Upper lobe of left lung (tissue), 6 donors: ENCODE data around the gene ZNF513. TPM values are rescaled to one million over a fixed set of nuclear protein-coding genes. Genes with fewer than 3 reads are reported as not detected.

Source experiments
- ATAC-seq, 2 donors: fragments of 200-7000 bp; cut with Tn5 transposase; one replicate each; pipeline ENCODE4 v1.9.1; 2022; ENCODE audit warnings: mild to moderate bottlenecking in 2 of 2, moderate library complexity in 2 of 2; ENCODE audit not compliant: low FRiP score in 2 of 2
- DNase-seq, 2 donors: peaks; one replicate each; pipeline ENCODE4 v3.0.0-alpha.2; 2019 to 2020
- H3K27ac ChIP-seq, 4 donors: fragments of 200-600 bp; sonication (generic); one replicate each; pipeline ENCODE4 v1.5.1; 2016 to 2019
- H3K27me3 ChIP-seq, 4 donors: fragments of 200-600 bp; sonication (generic); one replicate each; pipeline ENCODE4 v1.5.1; 2017 to 2019
- H3K36me3 ChIP-seq, 4 donors: fragments of 200-600 bp; sonication (generic); one replicate each; pipeline ENCODE4 v1.5.1; 2016 to 2019
- H3K4me1 ChIP-seq, 4 donors: fragments of 200-600 bp; sonication (generic); one replicate each; pipeline ENCODE4 v1.5.1; 2018 to 2019
- H3K4me3 ChIP-seq, 4 donors: fragments of 200-600 bp; sonication (generic); one replicate each; pipeline ENCODE4 v1.5.1; 2017 to 2019; ENCODE audit warnings: mild to moderate bottlenecking in 2 of 4, moderate library complexity in 1 of 4
- H3K9me3 ChIP-seq, 4 donors: fragments of 200-600 bp; sonication (generic); one replicate each; pipeline ENCODE4 v1.5.1; 2018 to 2019
- EP300 ChIP-seq, 4 donors: sonication (generic); formaldehyde crosslinking; IDR thresholded peaks; one replicate each; pipeline ENCODE4 v1.5.1; 2017; ENCODE audit warnings: antibody characterized with exemption in 4 of 4, control low read depth in 2 of 4
- POLR2A ChIP-seq, 4 donors: fragments of 450-650 bp; IDR thresholded peaks; one replicate each; pipeline ENCODE4 v1.5.1; 2016 to 2017; ENCODE audit warnings: antibody characterized with exemption in 4 of 4, mild to moderate bottlenecking in 2 of 4
- POLR2AphosphoS5 ChIP-seq, 2 donors: sonication (generic); formaldehyde crosslinking; IDR thresholded peaks; one replicate each; pipeline ENCODE4 v1.5.1; 2017; ENCODE audit warnings: antibody characterized with exemption in 2 of 2
- WGBS, 2 donors: methylation state at CpG; one replicate each; pipeline ENCODE4 v1.1.5; 2017 to 2018; 5-methylcytosine and 5-hydroxymethylcytosine counted together
- total RNA-seq, 6 donors: library from RNA; depleted of rRNA in 4 of 6; stranded (reverse); fragments of >200 nt in 4 of 6; gene quantifications; one replicate each; pipeline versions ENCODE4 v1.1.0 to v1.2.1, GENCODE V29; 2016 to 2021
- TF ChIP-seq, protein P1 (sequence below), 6 experiments: fragments of 450-650 bp in 4 of 6; fragments of 200-600 bp in 2 of 6; sonication (generic) in 2 of 6; IDR thresholded peaks; one replicate each; pipeline ENCODE4 v1.5.1; 2016 to 2019; ENCODE audit warnings: antibody characterized with exemption in 6 of 6
- donor health status: DM: no; HTN: no; CAD: no; lungs with moderate emphysema.
- donor health status: DM: no; HTN: yes; CAD: no; lungs with severe emphysema.

ZNF513 gene
- total RNA-seq, 6 donors from 2014 or later: 9.3 to 31.4 (median 18.0) TPM

DNA sequence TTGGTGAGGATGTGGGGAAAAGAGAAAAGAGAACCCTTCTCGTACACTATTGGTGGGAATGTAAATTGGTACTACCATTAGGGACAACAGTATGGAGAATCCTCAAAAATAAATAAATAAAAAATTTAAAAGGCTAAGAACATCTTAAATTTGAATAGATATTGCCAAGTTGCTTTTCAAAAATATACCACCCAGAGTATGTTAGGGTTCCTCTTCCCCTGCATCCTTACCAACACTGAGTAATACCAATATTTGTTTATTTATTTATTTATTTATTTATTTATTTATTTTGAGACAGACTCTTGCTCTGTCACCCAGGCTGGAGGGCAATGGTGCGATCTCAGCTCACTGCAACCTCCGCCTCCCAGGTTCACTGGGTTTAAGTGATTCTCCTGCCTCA, 42.4 kb upstream of the ZNF513 start:
- DNase-seq (no peak), ATAC-seq (no peak)
- H3K4me1 ChIP-seq: peaks cover 0 to 7% (median 4%) of the 10 kb centered on the region in 4 donors
- no peaks in the 10 kb centered on the region for H3K9me3 ChIP-seq
- no peaks in the 10 kb centered on the region for H3K36me3 ChIP-seq
- no peaks in the 10 kb centered on the region for H3K27me3 ChIP-seq
- no peak overlapping the region for H3K27ac ChIP-seq
- TF ChIP-seq EP300 (IDR thresholded peaks at IDR 0.05) (no peak), POLR2AphosphoS5 (IDR thresholded peaks at IDR 0.05) (no peak)
- TF ChIP-seq, protein P1, sequence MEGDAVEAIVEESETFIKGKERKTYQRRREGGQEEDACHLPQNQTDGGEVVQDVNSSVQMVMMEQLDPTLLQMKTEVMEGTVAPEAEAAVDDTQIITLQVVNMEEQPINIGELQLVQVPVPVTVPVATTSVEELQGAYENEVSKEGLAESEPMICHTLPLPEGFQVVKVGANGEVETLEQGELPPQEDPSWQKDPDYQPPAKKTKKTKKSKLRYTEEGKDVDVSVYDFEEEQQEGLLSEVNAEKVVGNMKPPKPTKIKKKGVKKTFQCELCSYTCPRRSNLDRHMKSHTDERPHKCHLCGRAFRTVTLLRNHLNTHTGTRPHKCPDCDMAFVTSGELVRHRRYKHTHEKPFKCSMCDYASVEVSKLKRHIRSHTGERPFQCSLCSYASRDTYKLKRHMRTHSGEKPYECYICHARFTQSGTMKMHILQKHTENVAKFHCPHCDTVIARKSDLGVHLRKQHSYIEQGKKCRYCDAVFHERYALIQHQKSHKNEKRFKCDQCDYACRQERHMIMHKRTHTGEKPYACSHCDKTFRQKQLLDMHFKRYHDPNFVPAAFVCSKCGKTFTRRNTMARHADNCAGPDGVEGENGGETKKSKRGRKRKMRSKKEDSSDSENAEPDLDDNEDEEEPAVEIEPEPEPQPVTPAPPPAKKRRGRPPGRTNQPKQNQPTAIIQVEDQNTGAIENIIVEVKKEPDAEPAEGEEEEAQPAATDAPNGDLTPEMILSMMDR (IDR thresholded peaks at IDR 0.05): no peak
- no peak overlapping the region for H3K4me3 ChIP-seq
- WGBS, 2 donors: 93 to 97% methylated on average over 3 of the region's 3 CpGs

DNA sequence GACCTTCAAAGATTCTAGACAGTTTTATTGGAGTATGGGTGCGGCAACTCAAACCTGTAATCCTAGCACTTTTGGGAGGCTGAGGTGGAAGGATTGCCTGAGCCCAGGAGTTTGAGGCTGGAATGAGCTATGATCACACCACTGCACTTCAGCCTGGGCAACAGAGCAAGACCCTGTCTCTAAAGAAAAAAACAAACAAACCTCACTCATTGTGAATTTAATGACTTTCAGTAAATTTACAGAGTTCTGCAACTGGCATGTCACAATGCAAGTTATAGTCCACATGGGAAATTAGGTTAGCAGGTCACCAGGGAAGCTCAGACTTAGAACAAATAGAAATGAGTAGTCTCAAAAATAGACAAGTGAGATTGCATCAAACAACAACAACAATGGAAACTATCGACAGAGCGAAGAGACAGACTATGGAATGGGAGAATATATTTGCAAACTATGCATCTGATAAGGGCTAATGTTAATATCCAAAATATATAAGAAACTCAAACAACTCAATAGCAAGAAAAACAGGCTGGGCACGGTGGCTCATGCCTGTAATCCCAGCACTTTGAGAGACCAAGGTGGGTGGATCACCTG, 41.2 kb upstream of the ZNF513 start:
- WGBS, 2 donors: 79 to 90% methylated on average over 4 of the region's 4 CpGs
- Histone ChIP-seq H3K36me3 (no peaks in the 10 kb centered on the region), H3K4me1 (no peaks in the 10 kb centered on the region), H3K9me3 (no peaks in the 10 kb centered on the region), H3K27ac (no peak overlapping the region), H3K27me3 (no peaks in the 10 kb centered on the region), H3K4me3 (no peak overlapping the region)
- ATAC-seq (no peak), DNase-seq (no peak)
- no peak for TF ChIP-seq EP300 (IDR thresholded peaks at IDR 0.05)

GRCh38 chr2:27420996-27421395, 40.5 kb upstream of the ZNF513 start:
- no peaks in the 10 kb centered on the region for H3K4me1 ChIP-seq
- H3K27ac ChIP-seq: no peak overlapping the region
- H3K4me3 ChIP-seq: no peak overlapping the region
- no peaks in the 10 kb centered on the region for H3K36me3 ChIP-seq
- no peaks in the 10 kb centered on the region for H3K27me3 ChIP-seq
- TF ChIP-seq EP300 (IDR thresholded peaks at IDR 0.05) (no peak), POLR2AphosphoS5 (IDR thresholded peaks at IDR 0.05) (no peak)
- TF ChIP-seq, protein P1 (IDR thresholded peaks at IDR 0.05): no peak
- no peak for DNase-seq
- no peaks in the 10 kb centered on the region for H3K9me3 ChIP-seq
- ATAC-seq: no peak

DNA sequence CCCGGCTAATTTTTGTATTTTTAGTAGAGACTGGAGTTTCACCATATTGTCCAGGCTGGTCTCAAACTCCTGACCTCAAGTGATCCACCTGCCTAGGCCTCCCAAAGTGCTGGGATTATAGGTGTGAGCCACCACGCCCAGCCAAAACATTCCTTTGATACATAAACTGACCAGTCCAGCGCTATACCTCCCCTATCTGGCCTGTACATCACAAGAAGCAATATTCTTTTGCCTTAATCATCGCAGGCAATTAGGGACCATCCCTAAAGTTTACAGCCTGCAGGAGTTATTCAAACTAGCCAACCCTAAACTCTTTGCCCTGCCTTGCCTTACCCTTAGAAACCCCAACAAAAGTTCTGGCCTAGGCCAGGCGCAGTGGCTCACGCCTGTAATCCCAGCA, 35.6 kb upstream of the ZNF513 start:
- no peak for ATAC-seq
- DNase-seq: no peak
- Histone ChIP-seq H3K4me1 (no peaks in the 10 kb centered on the region), H3K27ac (no peak overlapping the region), H3K4me3 (no peak overlapping the region), H3K36me3 (no peaks in the 10 kb centered on the region), H3K9me3 (no peaks in the 10 kb centered on the region), H3K27me3 (no peaks in the 10 kb centered on the region)
- TF ChIP-seq POLR2AphosphoS5 (IDR thresholded peaks at IDR 0.05): no peak
- TF ChIP-seq EP300 (IDR thresholded peaks at IDR 0.05): no peak
- no peak for TF ChIP-seq POLR2A (IDR thresholded peaks at IDR 0.05)
- TF ChIP-seq, protein P1 (IDR thresholded peaks at IDR 0.05): no peak
- WGBS, 2 donors: 98 to 99% methylated on average over 6 of the region's 6 CpGs

- WGBS, 2 donors: 85 to 90% methylated on average over 9 of the region's 9 CpGs
- DNase-seq (no peak), ATAC-seq (no peak)
- TF ChIP-seq, protein P1 (IDR thresholded peaks at IDR 0.05): no peak
- TF ChIP-seq POLR2AphosphoS5 (IDR thresholded peaks at IDR 0.05) (no peak), POLR2A (IDR thresholded peaks at IDR 0.05) (no peak)
- H3K27ac ChIP-seq: no peak overlapping the region
- H3K27me3 ChIP-seq: no peaks in the 10 kb centered on the region
- peaks cover 12 to 18% (median 16%) of the 10 kb centered on the region in 4 donors for H3K4me1 ChIP-seq
- no peak overlapping the region for H3K4me3 ChIP-seq
- H3K36me3 ChIP-seq: peaks cover 0 to under 1% (median 0%) of the 10 kb centered on the region in 4 donors
- no peaks in the 10 kb centered on the region for H3K9me3 ChIP-seq
Observed at GRCh38 chr2:27412419-27413152, 32.1 kb upstream of the ZNF513 start.
